ENCODE results near the gene CUX1. TPM values are rescaled to one million over a fixed set of nuclear protein-coding genes. Genes with fewer than 3 reads are reported as not detected.

CUX1 gene
- total RNA-seq, 1 experiment from 2014 or later = 116 TPM

DNA sequence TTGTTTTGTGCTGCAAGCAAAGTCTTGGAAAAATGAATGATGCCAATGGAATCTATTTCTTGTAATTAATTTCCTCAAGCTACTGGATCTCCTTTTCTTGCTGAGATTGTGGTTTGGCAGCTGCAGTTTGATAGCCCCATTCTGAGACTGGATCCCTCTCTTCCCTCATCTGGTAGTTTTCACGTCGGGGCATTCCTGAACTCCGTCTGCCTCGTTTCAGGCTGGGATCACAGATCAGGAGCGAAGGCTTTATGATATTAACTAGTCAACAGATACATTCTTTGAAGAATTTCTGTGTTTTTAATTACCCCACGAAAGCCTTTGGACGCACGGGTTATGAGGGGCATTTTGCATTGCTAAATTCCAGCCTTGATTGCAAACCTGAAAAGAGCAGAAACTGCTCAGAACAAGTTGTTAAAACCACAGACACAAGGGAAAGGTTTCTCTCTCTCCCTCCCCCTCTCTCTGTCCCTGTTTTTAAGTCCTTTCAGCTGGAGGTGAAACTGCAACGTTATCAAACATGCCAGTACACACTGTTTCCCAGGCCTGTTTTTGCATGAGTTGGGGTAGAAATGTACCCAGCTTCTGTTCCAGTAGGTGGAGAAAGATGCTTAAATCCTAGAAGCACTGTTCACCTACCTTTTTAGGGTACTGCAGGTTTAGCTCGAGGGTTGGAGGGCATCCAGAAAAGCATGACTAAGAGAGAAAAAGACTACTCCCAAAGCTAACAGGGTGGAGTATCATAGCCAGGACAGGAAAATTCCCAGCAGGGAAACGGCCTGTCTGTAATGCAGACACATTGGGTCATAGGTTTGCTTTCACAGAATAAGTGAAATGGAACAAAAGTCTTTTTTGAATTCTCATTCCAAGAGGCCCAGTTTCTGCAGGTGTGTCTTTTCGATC lies 124.3 kb downstream of the CUX1 start:
- TF ChIP-seq, protein P1, sequence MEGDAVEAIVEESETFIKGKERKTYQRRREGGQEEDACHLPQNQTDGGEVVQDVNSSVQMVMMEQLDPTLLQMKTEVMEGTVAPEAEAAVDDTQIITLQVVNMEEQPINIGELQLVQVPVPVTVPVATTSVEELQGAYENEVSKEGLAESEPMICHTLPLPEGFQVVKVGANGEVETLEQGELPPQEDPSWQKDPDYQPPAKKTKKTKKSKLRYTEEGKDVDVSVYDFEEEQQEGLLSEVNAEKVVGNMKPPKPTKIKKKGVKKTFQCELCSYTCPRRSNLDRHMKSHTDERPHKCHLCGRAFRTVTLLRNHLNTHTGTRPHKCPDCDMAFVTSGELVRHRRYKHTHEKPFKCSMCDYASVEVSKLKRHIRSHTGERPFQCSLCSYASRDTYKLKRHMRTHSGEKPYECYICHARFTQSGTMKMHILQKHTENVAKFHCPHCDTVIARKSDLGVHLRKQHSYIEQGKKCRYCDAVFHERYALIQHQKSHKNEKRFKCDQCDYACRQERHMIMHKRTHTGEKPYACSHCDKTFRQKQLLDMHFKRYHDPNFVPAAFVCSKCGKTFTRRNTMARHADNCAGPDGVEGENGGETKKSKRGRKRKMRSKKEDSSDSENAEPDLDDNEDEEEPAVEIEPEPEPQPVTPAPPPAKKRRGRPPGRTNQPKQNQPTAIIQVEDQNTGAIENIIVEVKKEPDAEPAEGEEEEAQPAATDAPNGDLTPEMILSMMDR (IDR thresholded peaks at IDR 0.05; ENCODE audit: insufficient read depth in 1 of 2, low read depth in 1 of 2, low read length in 1 of 2, severe bottlenecking in 1 of 2, unreplicated experiment in 1 of 2) = no peak
- POLR2A ChIA-PET = no interaction called here
- Histone ChIP-seq H3K9me3 (no peaks in the 10 kb centered on the region), H3K36me3 (ENCODE audit: control insufficient read depth, insufficient read depth, low read length) (no peaks in the 10 kb centered on the region), H3K4me1 (peaks cover 13% of the 10 kb centered on the region), H3K27me3 (replicated peaks; ENCODE audit: control insufficient read depth, insufficient read depth, low read length) (no peaks in the 10 kb centered on the region), H3K4me3 (ENCODE audit: low read depth, low read length) (no peak overlapping the region)
- Mint-ChIP-seq H3K36me3 (ENCODE audit: insufficient read depth, unreplicated experiment) (peaks cover 69% of the 10 kb centered on the region), H3K27me3 (ENCODE audit: insufficient read depth, unreplicated experiment) (no peaks in the 10 kb centered on the region), H3K9me3 (ENCODE audit: unreplicated experiment) (no peaks in the 10 kb centered on the region), H3K4me1 (ENCODE audit: low read depth, unreplicated experiment) (no peaks in the 10 kb centered on the region), H3K27ac (ENCODE audit: unreplicated experiment) (peak overlapping the region; percentile 66), H3K4me3 (ENCODE audit: unreplicated experiment) (no peak overlapping the region)
- no peak for DNase-seq
- intact Hi-C loops (cut with micrococcal nuclease; ENCODE audit: unreplicated experiment) = no loop called here
- CTCF ChIA-PET = interaction anchor here (0.6 kb wide), 1 partner anchor 46 kb away, joined by 7 read pairs; no protein-coding TSS in a partner anchor
- BruUV-seq (replicated peaks) = no TSS peak

DNA sequence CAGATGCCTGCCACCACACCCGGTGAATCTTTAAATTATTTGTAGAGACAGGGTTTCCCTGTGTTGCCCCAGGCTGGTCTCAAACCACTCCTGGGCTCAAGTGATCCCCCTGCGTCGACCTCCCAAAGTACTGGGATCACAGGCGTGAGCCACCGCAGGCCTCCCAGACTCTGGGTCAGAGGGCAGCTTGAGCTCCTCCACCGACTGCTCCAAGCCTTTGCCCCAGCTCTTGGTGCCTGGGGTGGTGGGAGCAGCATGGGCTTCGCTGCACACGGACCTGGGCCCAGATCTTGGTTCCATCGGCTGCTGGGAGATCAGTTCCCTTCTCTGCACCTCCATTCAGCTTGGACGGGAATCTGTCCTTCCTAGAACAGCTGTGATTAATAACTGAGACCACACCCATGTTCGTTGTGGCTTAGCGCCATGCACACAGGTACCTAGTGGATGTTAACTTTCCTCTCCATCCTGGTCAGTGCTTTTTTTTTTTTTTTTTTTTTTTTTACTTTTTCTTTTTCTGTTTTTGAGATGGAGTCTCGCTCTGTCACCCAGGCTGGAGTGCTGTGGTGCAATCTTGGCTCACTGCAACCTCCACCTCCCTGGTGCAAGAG lies 125.3 kb downstream of the CUX1 start:
- TF ChIP-seq, protein P1 (IDR thresholded peaks at IDR 0.05; ENCODE audit: insufficient read depth in 1 of 2, low read depth in 1 of 2, low read length in 1 of 2, severe bottlenecking in 1 of 2, unreplicated experiment in 1 of 2) = no peak
- Mint-ChIP-seq H3K36me3 (ENCODE audit: insufficient read depth, unreplicated experiment) (peaks cover 61% of the 10 kb centered on the region), H3K4me1 (ENCODE audit: low read depth, unreplicated experiment) (no peaks in the 10 kb centered on the region), H3K27ac (ENCODE audit: unreplicated experiment) (no peak overlapping the region), H3K4me3 (ENCODE audit: unreplicated experiment) (no peak overlapping the region), H3K27me3 (ENCODE audit: insufficient read depth, unreplicated experiment) (no peaks in the 10 kb centered on the region), H3K9me3 (ENCODE audit: unreplicated experiment) (no peaks in the 10 kb centered on the region)
- H3K4me1 ChIP-seq = peaks cover 13% of the 10 kb centered on the region
- no TSS peak for BruUV-seq (replicated peaks)
- H3K4me3 ChIP-seq (ENCODE audit: low read depth, low read length) = no peak overlapping the region
- H3K27me3 ChIP-seq (replicated peaks; ENCODE audit: control insufficient read depth, insufficient read depth, low read length) = no peaks in the 10 kb centered on the region
- intact Hi-C loops (cut with micrococcal nuclease; ENCODE audit: unreplicated experiment) = no loop called here
- no peaks in the 10 kb centered on the region for H3K36me3 ChIP-seq (ENCODE audit: control insufficient read depth, insufficient read depth, low read length)
- no peaks in the 10 kb centered on the region for H3K9me3 ChIP-seq
- POLR2A ChIA-PET = no interaction called here
- CTCF ChIA-PET = no interaction called here
- no peak for DNase-seq

DNA sequence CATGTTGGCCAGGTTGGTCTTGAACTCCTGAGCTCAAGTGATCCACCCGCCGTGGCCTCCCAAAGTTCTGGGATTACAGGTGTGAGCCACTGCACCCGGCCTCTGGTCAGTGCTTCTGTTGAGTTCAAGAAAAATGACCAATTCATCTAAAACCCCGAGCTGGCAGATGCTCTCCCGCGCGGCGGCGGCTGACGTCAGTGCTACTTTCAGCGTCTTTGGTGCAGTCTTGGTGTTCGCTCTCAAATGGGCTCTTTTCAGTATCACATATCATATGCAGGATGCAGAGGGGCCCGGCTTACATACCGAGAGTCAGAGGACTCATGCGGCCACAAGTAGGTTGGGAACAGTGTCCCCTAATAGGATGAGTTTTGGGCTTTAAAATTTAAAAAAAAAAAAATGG lies 125.9 kb downstream of the CUX1 start:
- intact Hi-C loops (cut with micrococcal nuclease; ENCODE audit: unreplicated experiment) = no loop called here
- TF ChIP-seq, protein P1 (IDR thresholded peaks at IDR 0.05; ENCODE audit: insufficient read depth in 1 of 2, low read depth in 1 of 2, low read length in 1 of 2, severe bottlenecking in 1 of 2, unreplicated experiment in 1 of 2) = no peak
- CTCF ChIA-PET = no interaction called here
- H3K27me3 Mint-ChIP-seq (ENCODE audit: insufficient read depth, unreplicated experiment) = no peaks in the 10 kb centered on the region
- Histone ChIP-seq H3K4me3 (ENCODE audit: low read depth, low read length) (no peak overlapping the region), H3K27me3 (replicated peaks; ENCODE audit: control insufficient read depth, insufficient read depth, low read length) (no peaks in the 10 kb centered on the region), H3K4me1 (peaks cover 13% of the 10 kb centered on the region), H3K36me3 (ENCODE audit: control insufficient read depth, insufficient read depth, low read length) (no peaks in the 10 kb centered on the region), H3K9me3 (no peaks in the 10 kb centered on the region)
- DNase-seq = no peak
- no peak overlapping the region for H3K4me3 Mint-ChIP-seq (ENCODE audit: unreplicated experiment)
- no peak overlapping the region for H3K27ac Mint-ChIP-seq (ENCODE audit: unreplicated experiment)
- no peaks in the 10 kb centered on the region for H3K4me1 Mint-ChIP-seq (ENCODE audit: low read depth, unreplicated experiment)
- no peaks in the 10 kb centered on the region for H3K9me3 Mint-ChIP-seq (ENCODE audit: unreplicated experiment)
- no TSS peak for BruUV-seq (replicated peaks)
- peaks cover 59% of the 10 kb centered on the region for H3K36me3 Mint-ChIP-seq (ENCODE audit: insufficient read depth, unreplicated experiment)
- POLR2A ChIA-PET = no interaction called here

Measured in Caco-2 (cell line).